ENCODE measurements around the gene DNMBP. TPM values are rescaled to one million over a fixed set of nuclear protein-coding genes. Genes with fewer than 3 reads are reported as not detected.

DNMBP gene
- total RNA-seq, 4 donors from 2014 or later = 17.9 to 37.6 (median 20.6) TPM

DNA sequence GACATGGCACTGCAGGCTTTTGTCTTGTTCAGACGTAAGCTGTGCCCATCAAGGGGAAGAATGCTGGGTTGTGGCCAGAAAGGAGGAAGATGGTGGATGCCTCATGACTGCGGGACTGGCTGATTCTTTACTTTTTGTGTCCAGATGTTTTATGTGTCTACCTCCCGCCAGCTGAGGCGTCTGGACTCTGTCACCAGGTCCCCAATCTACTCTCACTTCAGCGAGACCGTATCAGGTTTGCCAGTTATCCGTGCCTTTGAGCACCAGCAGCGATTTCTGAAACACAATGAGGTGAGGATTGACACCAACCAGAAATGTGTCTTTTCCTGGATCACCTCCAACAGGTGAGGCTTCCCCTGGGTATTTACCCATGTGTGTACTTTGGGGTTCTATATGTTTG, 173.8 kb downstream of the DNMBP start:
- Histone ChIP-seq H3K27ac (no peak overlapping the region), H3K9me3 (no peaks in the 10 kb centered on the region), H3K4me3 (no peak overlapping the region), H3K4me1 (no peaks in the 10 kb centered on the region), H3K36me3 (no peaks in the 10 kb centered on the region), H3K27me3 (no peaks in the 10 kb centered on the region)
- TF ChIP-seq POLR2AphosphoS5 (IDR thresholded peaks at IDR 0.05) = no peak
- TF ChIP-seq, protein P1, sequence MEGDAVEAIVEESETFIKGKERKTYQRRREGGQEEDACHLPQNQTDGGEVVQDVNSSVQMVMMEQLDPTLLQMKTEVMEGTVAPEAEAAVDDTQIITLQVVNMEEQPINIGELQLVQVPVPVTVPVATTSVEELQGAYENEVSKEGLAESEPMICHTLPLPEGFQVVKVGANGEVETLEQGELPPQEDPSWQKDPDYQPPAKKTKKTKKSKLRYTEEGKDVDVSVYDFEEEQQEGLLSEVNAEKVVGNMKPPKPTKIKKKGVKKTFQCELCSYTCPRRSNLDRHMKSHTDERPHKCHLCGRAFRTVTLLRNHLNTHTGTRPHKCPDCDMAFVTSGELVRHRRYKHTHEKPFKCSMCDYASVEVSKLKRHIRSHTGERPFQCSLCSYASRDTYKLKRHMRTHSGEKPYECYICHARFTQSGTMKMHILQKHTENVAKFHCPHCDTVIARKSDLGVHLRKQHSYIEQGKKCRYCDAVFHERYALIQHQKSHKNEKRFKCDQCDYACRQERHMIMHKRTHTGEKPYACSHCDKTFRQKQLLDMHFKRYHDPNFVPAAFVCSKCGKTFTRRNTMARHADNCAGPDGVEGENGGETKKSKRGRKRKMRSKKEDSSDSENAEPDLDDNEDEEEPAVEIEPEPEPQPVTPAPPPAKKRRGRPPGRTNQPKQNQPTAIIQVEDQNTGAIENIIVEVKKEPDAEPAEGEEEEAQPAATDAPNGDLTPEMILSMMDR (IDR thresholded peaks at IDR 0.05) = no peak
- TF ChIP-seq EP300 (IDR thresholded peaks at IDR 0.05) = no peak
- TF ChIP-seq POLR2A (IDR thresholded peaks at IDR 0.05) = no peak
- 66 to 68% methylated on average over 3 to 7 of the region's 8 CpGs for WGBS, 2 donors (ENCODE audit: low coverage in 1 of 2)
- no peak for ATAC-seq

DNA sequence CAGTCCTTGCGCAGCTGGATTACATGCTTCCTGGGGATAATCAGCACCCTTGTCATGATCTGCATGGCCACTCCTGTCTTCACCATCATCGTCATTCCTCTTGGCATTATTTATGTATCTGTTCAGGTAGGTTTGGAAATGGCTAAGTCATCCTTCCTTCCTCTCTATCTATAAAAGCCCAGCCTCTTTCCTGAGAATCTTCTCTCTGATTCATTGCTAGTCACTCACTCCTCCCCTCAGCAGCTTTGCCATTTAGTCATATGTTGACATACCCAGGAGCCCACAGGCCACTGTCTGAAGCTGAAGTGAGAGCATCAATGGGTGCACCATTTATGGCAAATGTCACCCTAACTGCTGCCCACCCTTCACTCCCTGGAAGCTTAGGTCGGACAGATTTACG, 175.3 kb downstream of the DNMBP start:
- Histone ChIP-seq H3K36me3 (no peaks in the 10 kb centered on the region), H3K4me1 (no peaks in the 10 kb centered on the region), H3K27ac (no peak overlapping the region), H3K27me3 (no peaks in the 10 kb centered on the region), H3K4me3 (no peak overlapping the region), H3K9me3 (no peaks in the 10 kb centered on the region)
- WGBS, 2 donors (ENCODE audit: low coverage in 1 of 2) = 74 to 100% methylated on average over 2 to 3 of the region's 4 CpGs
- ATAC-seq = no peak
- TF ChIP-seq POLR2AphosphoS5 (IDR thresholded peaks at IDR 0.05) (no peak), EP300 (IDR thresholded peaks at IDR 0.05) (no peak), POLR2A (IDR thresholded peaks at IDR 0.05) (no peak)
- TF ChIP-seq, protein P1 (IDR thresholded peaks at IDR 0.05) = no peak

DNA sequence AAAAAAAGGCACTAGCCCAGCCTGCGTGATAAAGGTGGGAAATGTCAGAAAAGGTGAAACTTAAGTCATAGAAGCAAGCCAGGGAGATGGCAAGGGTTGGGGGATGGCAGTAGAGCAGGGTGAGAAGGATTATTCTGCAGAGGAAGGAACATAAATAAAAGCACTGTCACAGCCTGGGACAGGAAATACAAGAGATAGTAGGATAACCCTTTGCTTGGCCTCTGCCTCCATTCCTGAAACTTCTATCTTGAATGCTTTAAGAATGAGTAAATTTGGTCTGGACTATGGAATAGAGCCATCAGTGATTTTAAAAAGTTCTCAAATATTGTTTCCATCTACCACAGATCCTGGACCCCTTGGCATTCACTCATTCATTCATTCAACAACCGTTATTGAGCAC, 177.3 kb downstream of the DNMBP start:
- Histone ChIP-seq H3K36me3 (no peaks in the 10 kb centered on the region), H3K4me1 (no peaks in the 10 kb centered on the region), H3K27ac (no peak overlapping the region), H3K27me3 (no peaks in the 10 kb centered on the region), H3K9me3 (no peaks in the 10 kb centered on the region), H3K4me3 (no peak overlapping the region)
- 73 to 84% methylated on average over 2 of the region's 2 CpGs for WGBS, 2 donors (ENCODE audit: low coverage in 1 of 2)
- no peak for ATAC-seq
- TF ChIP-seq, protein P1 (IDR thresholded peaks at IDR 0.05) = no peak
- no peak for TF ChIP-seq POLR2A (IDR thresholded peaks at IDR 0.05)
- no peak for TF ChIP-seq EP300 (IDR thresholded peaks at IDR 0.05)
- no peak for TF ChIP-seq POLR2AphosphoS5 (IDR thresholded peaks at IDR 0.05)

DNA sequence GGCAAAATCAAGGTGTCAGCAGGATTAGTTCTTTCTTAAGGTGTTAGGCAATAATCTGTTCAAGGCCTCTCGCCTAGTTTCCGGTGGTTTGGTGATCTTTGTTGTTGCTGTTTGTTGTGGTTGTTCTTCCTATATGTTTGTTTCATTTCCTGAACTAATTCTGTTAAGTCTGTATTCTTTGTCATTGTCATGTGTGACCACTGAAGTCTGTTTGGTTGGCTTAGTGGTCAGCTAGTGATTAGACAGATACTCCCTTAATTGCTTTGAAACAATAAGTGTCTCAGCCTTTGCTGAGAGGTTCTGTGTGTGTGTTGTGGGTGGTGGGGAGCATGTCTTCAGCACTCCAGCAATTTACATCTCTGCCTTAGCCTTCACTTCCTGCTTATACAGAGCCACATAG, 181.3 kb downstream of the DNMBP start:
- Histone ChIP-seq H3K27me3 (no peaks in the 10 kb centered on the region), H3K27ac (no peak overlapping the region), H3K4me3 (no peak overlapping the region), H3K36me3 (no peaks in the 10 kb centered on the region), H3K9me3 (no peaks in the 10 kb centered on the region), H3K4me1 (no peaks in the 10 kb centered on the region)
- no peak for ATAC-seq
- TF ChIP-seq, protein P1 (IDR thresholded peaks at IDR 0.05) = no peak
- TF ChIP-seq POLR2AphosphoS5 (IDR thresholded peaks at IDR 0.05) = no peak
- no peak for TF ChIP-seq POLR2A (IDR thresholded peaks at IDR 0.05)
- 88 to 96% methylated on average over 2 of the region's 2 CpGs for WGBS, 2 donors (ENCODE audit: low coverage in 1 of 2)

DNA sequence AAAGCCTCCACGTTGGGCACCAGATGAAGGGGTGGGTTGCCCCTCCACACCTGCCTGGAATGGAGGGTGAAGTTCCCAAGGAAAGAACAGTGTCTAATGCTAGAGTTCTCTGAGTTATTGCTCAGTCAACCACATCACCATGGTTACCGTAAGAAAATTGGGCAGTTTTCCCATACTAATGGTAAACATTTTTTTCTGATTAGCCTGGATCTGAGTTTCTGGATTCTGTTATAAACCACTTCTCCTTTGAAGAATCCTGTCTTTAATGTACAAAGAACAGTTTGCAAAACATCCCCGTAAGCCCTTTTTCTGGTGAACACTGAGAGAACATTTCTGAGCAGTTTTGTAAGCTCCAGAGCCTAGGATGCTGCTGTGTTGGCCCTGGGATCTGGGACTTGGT, 181.8 kb downstream of the DNMBP start:
- 80 to 83% methylated on average over 1 of the region's 3 CpGs for WGBS, 2 donors (ENCODE audit: low coverage in 1 of 2)

More for the DNA sequence above, 181.8 kb downstream of the DNMBP start:
- Histone ChIP-seq H3K27me3 (no peaks in the 10 kb centered on the region), H3K9me3 (no peaks in the 10 kb centered on the region), H3K27ac (no peak overlapping the region), H3K4me1 (no peaks in the 10 kb centered on the region), H3K36me3 (no peaks in the 10 kb centered on the region), H3K4me3 (no peak overlapping the region)
- no peak for ATAC-seq
- TF ChIP-seq, protein P1 (IDR thresholded peaks at IDR 0.05) = no peak
- TF ChIP-seq POLR2A (IDR thresholded peaks at IDR 0.05) = no peak
- no peak for TF ChIP-seq POLR2AphosphoS5 (IDR thresholded peaks at IDR 0.05)
- no peak for TF ChIP-seq EP300 (IDR thresholded peaks at IDR 0.05)

Other genes with a start within 250 kb of the DNMBP start
- gene ABCC2, start 227.3 kb downstream of the DNMBP start, total RNA-seq = 1 to 10 TPM in 1 of 4 donors, under 1 TPM in 3; 0.46 to 1.5 (median 0.73) TPM
- gene CPN1, start 71.9 kb upstream of the DNMBP start, total RNA-seq = not detected
- gene ERLIN1, start 176.1 kb upstream of the DNMBP start, total RNA-seq = 10 to 100 TPM in 3 of 4 donors, 1 to 10 TPM in 1; 5.9 to 20.5 (median 12.4) TPM
- gene CHUK, start 219.6 kb upstream of the DNMBP start, total RNA-seq = 10 to 100 TPM; 18.3 to 33.8 (median 25.4) TPM